Measurements from ENCODE around the gene TBATA. TPM values are rescaled to one million over a fixed set of nuclear protein-coding genes. Genes with fewer than 3 reads are reported as not detected.

The TBATA gene
- polyA plus RNA-seq, 1 donor (not counting 4 experiments of a cell fraction or from before 2014, with no cell fraction given), result not detected

DNA sequence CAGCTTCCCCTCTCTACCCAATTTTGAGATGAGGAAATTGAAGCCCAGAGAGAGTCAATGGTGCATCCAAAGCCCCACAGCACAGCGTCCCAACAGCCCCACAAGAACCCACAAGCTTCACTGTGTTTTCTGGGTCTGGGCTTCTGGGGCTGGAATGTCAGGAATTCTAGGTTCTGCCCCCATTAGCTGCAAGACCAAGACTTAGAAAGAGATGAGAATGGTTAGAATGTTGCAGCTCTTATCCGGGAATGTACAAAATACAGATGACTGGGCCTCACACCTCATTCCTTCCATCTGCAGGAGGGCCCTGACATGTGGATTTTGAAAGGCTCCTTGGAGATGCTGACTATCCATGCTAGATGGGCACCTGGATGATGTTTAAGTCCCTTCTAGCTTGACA lies 24.5 kb upstream of the TBATA start:
- H3K4me2 ChIP-seq (ENCODE audit: control insufficient read depth, extremely low read depth, insufficient read depth, low read depth, low read length), result no peak overlapping the region
- dilution Hi-C loops (cut with MboI; ENCODE audit: extremely low pct_ligation_motif_present, low sequenced_read_pairs), result no loop called here
- H3K27ac ChIP-seq (ENCODE audit: control insufficient read depth, insufficient read depth, low read length), result no peak overlapping the region

DNA sequence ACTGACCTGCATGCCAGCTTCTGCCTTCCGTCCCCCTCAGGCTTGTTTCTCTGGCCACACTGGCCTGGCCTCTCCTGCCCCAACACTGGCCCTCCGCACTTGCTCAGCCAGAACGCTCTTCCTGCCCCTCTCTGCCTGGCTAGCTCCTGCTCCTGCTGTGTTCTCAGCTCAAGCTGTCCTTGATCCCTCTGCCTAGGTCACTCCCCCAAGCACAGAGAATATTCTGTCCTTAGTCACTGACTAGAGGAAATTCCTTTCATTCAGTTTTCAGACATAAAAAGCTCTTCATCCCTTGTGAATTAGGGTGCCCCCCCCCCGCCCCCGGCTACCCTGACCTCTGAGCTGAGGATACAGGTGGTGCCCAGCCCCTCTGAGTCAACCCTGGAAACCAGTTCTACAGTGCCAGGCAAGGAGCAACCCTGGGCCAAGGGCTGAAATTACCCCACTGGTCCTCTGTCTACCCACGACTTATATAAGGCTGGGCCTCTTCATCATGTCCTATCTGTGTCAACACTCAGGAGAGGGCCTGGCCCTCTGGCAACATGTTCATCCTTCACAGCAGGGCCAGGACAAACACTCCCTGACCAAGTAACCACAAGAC lies 23.9 kb upstream of the TBATA start:
- DNase-seq (ENCODE audit: low read depth, low spot score), result no peak

More for the DNA sequence above, 24.5 kb upstream of the TBATA start:
- FAIRE-seq, result no peak
- H3K9me3 ChIP-seq (ENCODE audit: control insufficient read depth, low read depth, low read length), result no peaks in the 10 kb centered on the region
- H3K27me3 ChIP-seq (ENCODE audit: control insufficient read depth, extremely low read depth, insufficient read depth, low read length), result no peaks in the 10 kb centered on the region
- TF ChIP-seq EZH2 (IDR thresholded peaks at IDR 0.05; ENCODE audit: low read length), result no peak
- TF ChIP-seq, protein P1, sequence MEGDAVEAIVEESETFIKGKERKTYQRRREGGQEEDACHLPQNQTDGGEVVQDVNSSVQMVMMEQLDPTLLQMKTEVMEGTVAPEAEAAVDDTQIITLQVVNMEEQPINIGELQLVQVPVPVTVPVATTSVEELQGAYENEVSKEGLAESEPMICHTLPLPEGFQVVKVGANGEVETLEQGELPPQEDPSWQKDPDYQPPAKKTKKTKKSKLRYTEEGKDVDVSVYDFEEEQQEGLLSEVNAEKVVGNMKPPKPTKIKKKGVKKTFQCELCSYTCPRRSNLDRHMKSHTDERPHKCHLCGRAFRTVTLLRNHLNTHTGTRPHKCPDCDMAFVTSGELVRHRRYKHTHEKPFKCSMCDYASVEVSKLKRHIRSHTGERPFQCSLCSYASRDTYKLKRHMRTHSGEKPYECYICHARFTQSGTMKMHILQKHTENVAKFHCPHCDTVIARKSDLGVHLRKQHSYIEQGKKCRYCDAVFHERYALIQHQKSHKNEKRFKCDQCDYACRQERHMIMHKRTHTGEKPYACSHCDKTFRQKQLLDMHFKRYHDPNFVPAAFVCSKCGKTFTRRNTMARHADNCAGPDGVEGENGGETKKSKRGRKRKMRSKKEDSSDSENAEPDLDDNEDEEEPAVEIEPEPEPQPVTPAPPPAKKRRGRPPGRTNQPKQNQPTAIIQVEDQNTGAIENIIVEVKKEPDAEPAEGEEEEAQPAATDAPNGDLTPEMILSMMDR (optimal IDR thresholded peaks at IDR 0.05 in 1 of 3, IDR thresholded peaks at IDR 0.05 in 1 of 3, conservative IDR thresholded peaks at IDR 0.05 in 1 of 3; ENCODE audit: extremely low read depth in 1 of 3, insufficient read depth in 2 of 3, low read length in 3 of 3), result no peak
- no peaks in the 10 kb centered on the region for H3K79me2 ChIP-seq (ENCODE audit: control insufficient read depth, insufficient read depth, low read length)
- DNase-seq (ENCODE audit: low read depth, low spot score), result no peak
- H3K9ac ChIP-seq (ENCODE audit: control insufficient read depth, extremely low read depth, insufficient read depth, low read length), result no peak overlapping the region
- no peak overlapping the region for H2AFZ ChIP-seq (ENCODE audit: control insufficient read depth, low read length)
- H3K36me3 ChIP-seq (ENCODE audit: control insufficient read depth in 2 of 2, extremely low read depth in 1 of 2, insufficient read depth in 2 of 2, low read length in 2 of 2), result no peaks in the 10 kb centered on the region
- no peak overlapping the region for H3K4me3 ChIP-seq (ENCODE audit: control insufficient read depth in 2 of 3, extremely low read depth in 1 of 3, insufficient read depth in 2 of 3, low read depth in 1 of 3, low read length in 3 of 3)
- peaks cover 3% of the 10 kb centered on the region for H3K4me1 ChIP-seq (ENCODE audit: control insufficient read depth, extremely low read depth, insufficient read depth, low read length)
- H4K20me1 ChIP-seq (ENCODE audit: control insufficient read depth, extremely low read depth, insufficient read depth, low read length), result no peaks in the 10 kb centered on the region
- no peaks in the 10 kb centered on the region for H3K9me1 ChIP-seq (ENCODE audit: control insufficient read depth, extremely low read depth, insufficient read depth, low read length)

More for the DNA sequence above, 23.9 kb upstream of the TBATA start:
- Histone ChIP-seq H3K9me3 (ENCODE audit: control insufficient read depth, low read depth, low read length) (no peaks in the 10 kb centered on the region), H3K9me1 (ENCODE audit: control insufficient read depth, extremely low read depth, insufficient read depth, low read length) (no peaks in the 10 kb centered on the region), H3K4me1 (ENCODE audit: control insufficient read depth, extremely low read depth, insufficient read depth, low read length) (peaks cover 9% of the 10 kb centered on the region), H3K4me2 (ENCODE audit: control insufficient read depth, extremely low read depth, insufficient read depth, low read depth, low read length) (no peak overlapping the region), H3K36me3 (ENCODE audit: control insufficient read depth in 2 of 2, extremely low read depth in 1 of 2, insufficient read depth in 2 of 2, low read length in 2 of 2) (no peaks in the 10 kb centered on the region), H4K20me1 (ENCODE audit: control insufficient read depth, extremely low read depth, insufficient read depth, low read length) (no peaks in the 10 kb centered on the region), H3K27me3 (ENCODE audit: control insufficient read depth, extremely low read depth, insufficient read depth, low read length) (no peaks in the 10 kb centered on the region), H3K27ac (ENCODE audit: control insufficient read depth, insufficient read depth, low read length) (no peak overlapping the region), H3K9ac (ENCODE audit: control insufficient read depth, extremely low read depth, insufficient read depth, low read length) (no peak overlapping the region), H3K4me3 (ENCODE audit: control insufficient read depth in 2 of 3, extremely low read depth in 1 of 3, insufficient read depth in 2 of 3, low read depth in 1 of 3, low read length in 3 of 3) (no peak overlapping the region), H2AFZ (ENCODE audit: control insufficient read depth, low read length) (no peak overlapping the region), H3K79me2 (ENCODE audit: control insufficient read depth, insufficient read depth, low read length) (no peaks in the 10 kb centered on the region)
- dilution Hi-C loops (cut with MboI; ENCODE audit: extremely low pct_ligation_motif_present, low sequenced_read_pairs), result no loop called here
- TF ChIP-seq EZH2 (IDR thresholded peaks at IDR 0.05; ENCODE audit: low read length), result no peak
- TF ChIP-seq, protein P1 (optimal IDR thresholded peaks at IDR 0.05 in 1 of 3, IDR thresholded peaks at IDR 0.05 in 1 of 3, conservative IDR thresholded peaks at IDR 0.05 in 1 of 3; ENCODE audit: extremely low read depth in 1 of 3, insufficient read depth in 2 of 3, low read length in 3 of 3), result no peak
- FAIRE-seq, result no peak
